ENCODE measurements around the gene ZBED6. TPM values are rescaled to one million over a fixed set of nuclear protein-coding genes. Genes with fewer than 3 reads are reported as not detected.

ZBED6 gene
- polyA plus RNA-seq, 1 donor from 2014 or later: 5.1 TPM

DNA sequence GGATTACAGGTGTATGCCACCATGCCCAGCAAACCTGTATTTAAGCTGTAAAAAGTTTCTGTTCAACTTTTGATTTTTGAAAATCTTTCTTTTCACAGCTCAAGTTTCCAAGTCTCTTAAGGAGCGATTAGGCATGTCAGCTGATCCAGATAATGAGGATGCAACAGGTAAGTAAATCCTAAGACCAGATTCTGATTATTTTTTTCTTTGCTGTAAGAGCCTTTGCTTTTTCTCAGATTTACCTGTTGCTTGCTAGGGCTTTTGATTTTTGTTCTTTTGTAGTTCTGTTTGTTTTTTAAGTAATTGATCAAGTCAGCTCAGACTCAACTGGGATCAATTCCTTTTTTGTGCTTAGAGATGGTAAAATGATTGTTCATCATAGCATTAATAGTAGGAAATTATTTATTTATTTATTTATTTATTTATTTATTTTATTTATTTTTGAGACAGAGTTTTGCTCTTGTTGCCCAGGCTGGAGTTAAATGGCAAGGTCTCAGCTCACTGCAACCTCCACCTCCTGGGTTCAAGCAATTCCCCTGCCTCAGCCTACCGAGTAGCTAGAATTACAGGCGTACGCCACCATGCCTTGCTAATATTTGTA, 44.9 kb downstream of the ZBED6 start:
- Histone ChIP-seq H2AFZ (ENCODE audit: low read depth, low read length) (no peak overlapping the region), H3K9me2 (ENCODE audit: insufficient read depth, low read length) (no peaks in the 10 kb centered on the region), H3K27me3 (ENCODE audit: insufficient read depth, low read depth, low read length) (no peaks in the 10 kb centered on the region), H3K36me3 (ENCODE audit: insufficient read depth, low read length) (peaks cover 20% of the 10 kb centered on the region), H3K79me2 (replicated peaks; ENCODE audit: insufficient read depth, low read length) (no peaks in the 10 kb centered on the region), H3K4me3 (ENCODE audit: low read length) (no peak overlapping the region), H3K9ac (ENCODE audit: low read length) (no peak overlapping the region), H4K20me1 (ENCODE audit: insufficient read depth) (no peaks in the 10 kb centered on the region), H3K9me3 (ENCODE audit: low read length) (no peaks in the 10 kb centered on the region), H3K27ac (ENCODE audit: low read length) (no peak overlapping the region), H3F3A (ENCODE audit: insufficient read depth, low read length, poor library complexity, severe bottlenecking) (no peaks in the 10 kb centered on the region), H3K4me2 (ENCODE audit: low read length) (no peak overlapping the region)
- TF ChIP-seq POLR2AphosphoS5 (IDR thresholded peaks at IDR 0.05) (no peak), TAF1 (IDR thresholded peaks at IDR 0.05; ENCODE audit: low read depth) (no peak), MXI1 (conservative IDR thresholded peaks at IDR 0.05; ENCODE audit: poor library complexity, severe bottlenecking) (no peak), EP300 (conservative IDR thresholded peaks at IDR 0.05; ENCODE audit: poor library complexity, severe bottlenecking) (no peak), SMC3 (conservative IDR thresholded peaks at IDR 0.05; ENCODE audit: poor library complexity) (no peak), RAD21 (conservative IDR thresholded peaks at IDR 0.05) (no peak)
- TF ChIP-seq, protein P1, sequence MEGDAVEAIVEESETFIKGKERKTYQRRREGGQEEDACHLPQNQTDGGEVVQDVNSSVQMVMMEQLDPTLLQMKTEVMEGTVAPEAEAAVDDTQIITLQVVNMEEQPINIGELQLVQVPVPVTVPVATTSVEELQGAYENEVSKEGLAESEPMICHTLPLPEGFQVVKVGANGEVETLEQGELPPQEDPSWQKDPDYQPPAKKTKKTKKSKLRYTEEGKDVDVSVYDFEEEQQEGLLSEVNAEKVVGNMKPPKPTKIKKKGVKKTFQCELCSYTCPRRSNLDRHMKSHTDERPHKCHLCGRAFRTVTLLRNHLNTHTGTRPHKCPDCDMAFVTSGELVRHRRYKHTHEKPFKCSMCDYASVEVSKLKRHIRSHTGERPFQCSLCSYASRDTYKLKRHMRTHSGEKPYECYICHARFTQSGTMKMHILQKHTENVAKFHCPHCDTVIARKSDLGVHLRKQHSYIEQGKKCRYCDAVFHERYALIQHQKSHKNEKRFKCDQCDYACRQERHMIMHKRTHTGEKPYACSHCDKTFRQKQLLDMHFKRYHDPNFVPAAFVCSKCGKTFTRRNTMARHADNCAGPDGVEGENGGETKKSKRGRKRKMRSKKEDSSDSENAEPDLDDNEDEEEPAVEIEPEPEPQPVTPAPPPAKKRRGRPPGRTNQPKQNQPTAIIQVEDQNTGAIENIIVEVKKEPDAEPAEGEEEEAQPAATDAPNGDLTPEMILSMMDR (IDR thresholded peaks at IDR 0.05; ENCODE audit: poor library complexity, severe bottlenecking): no peak
- TF ChIP-seq, protein P2, sequence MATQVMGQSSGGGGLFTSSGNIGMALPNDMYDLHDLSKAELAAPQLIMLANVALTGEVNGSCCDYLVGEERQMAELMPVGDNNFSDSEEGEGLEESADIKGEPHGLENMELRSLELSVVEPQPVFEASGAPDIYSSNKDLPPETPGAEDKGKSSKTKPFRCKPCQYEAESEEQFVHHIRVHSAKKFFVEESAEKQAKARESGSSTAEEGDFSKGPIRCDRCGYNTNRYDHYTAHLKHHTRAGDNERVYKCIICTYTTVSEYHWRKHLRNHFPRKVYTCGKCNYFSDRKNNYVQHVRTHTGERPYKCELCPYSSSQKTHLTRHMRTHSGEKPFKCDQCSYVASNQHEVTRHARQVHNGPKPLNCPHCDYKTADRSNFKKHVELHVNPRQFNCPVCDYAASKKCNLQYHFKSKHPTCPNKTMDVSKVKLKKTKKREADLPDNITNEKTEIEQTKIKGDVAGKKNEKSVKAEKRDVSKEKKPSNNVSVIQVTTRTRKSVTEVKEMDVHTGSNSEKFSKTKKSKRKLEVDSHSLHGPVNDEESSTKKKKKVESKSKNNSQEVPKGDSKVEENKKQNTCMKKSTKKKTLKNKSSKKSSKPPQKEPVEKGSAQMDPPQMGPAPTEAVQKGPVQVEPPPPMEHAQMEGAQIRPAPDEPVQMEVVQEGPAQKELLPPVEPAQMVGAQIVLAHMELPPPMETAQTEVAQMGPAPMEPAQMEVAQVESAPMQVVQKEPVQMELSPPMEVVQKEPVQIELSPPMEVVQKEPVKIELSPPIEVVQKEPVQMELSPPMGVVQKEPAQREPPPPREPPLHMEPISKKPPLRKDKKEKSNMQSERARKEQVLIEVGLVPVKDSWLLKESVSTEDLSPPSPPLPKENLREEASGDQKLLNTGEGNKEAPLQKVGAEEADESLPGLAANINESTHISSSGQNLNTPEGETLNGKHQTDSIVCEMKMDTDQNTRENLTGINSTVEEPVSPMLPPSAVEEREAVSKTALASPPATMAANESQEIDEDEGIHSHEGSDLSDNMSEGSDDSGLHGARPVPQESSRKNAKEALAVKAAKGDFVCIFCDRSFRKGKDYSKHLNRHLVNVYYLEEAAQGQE (IDR thresholded peaks at IDR 0.05; ENCODE audit: borderline replicate concordance): no peak

- no peaks in the 10 kb centered on the region for H3F3A ChIP-seq (ENCODE audit: insufficient read depth, low read length, poor library complexity, severe bottlenecking)
- no peaks in the 10 kb centered on the region for H3K9me3 ChIP-seq (ENCODE audit: low read length)
- no peaks in the 10 kb centered on the region for H3K9me2 ChIP-seq (ENCODE audit: insufficient read depth, low read length)
- no peak overlapping the region for H2AFZ ChIP-seq (ENCODE audit: low read depth, low read length)
- H3K36me3 ChIP-seq (ENCODE audit: insufficient read depth, low read length): peaks cover 20% of the 10 kb centered on the region
- TF ChIP-seq TAF1 (IDR thresholded peaks at IDR 0.05; ENCODE audit: low read depth) (no peak), SMC3 (conservative IDR thresholded peaks at IDR 0.05; ENCODE audit: poor library complexity) (no peak), EZH2 (IDR thresholded peaks at IDR 0.05; ENCODE audit: borderline replicate concordance, insufficient read depth, low read length, poor library complexity, severe bottlenecking) (no peak), MXI1 (conservative IDR thresholded peaks at IDR 0.05; ENCODE audit: poor library complexity, severe bottlenecking) (no peak), EP300 (conservative IDR thresholded peaks at IDR 0.05; ENCODE audit: poor library complexity, severe bottlenecking) (no peak), POLR2AphosphoS5 (IDR thresholded peaks at IDR 0.05) (no peak), RAD21 (conservative IDR thresholded peaks at IDR 0.05) (no peak)
- TF ChIP-seq, protein P2 (IDR thresholded peaks at IDR 0.05; ENCODE audit: borderline replicate concordance): no peak
- TF ChIP-seq, protein P1 (IDR thresholded peaks at IDR 0.05; ENCODE audit: poor library complexity, severe bottlenecking): no peak
- no peak overlapping the region for H3K27ac ChIP-seq (ENCODE audit: low read length)
- no peaks in the 10 kb centered on the region for H4K20me1 ChIP-seq (ENCODE audit: insufficient read depth)
- no peaks in the 10 kb centered on the region for H3K27me3 ChIP-seq (ENCODE audit: insufficient read depth, low read depth, low read length)
- H3K9ac ChIP-seq (ENCODE audit: low read length): no peak overlapping the region
- no peak overlapping the region for H3K4me3 ChIP-seq (ENCODE audit: low read length)
- no peak overlapping the region for H3K4me2 ChIP-seq (ENCODE audit: low read length)
- no peaks in the 10 kb centered on the region for H3K79me2 ChIP-seq (replicated peaks; ENCODE audit: insufficient read depth, low read length)
Measured at GRCh38 chr1:203842559-203842876, 47.1 kb downstream of the ZBED6 start.
